ENCODE measurements around the gene DOK4. TPM values are rescaled to one million over a fixed set of nuclear protein-coding genes. Genes with fewer than 3 reads are reported as not detected.

Gene DOK4
- total RNA-seq, 4 donors from 2014 or later: 5.9 to 36.3 (median 12.9) TPM

DNA sequence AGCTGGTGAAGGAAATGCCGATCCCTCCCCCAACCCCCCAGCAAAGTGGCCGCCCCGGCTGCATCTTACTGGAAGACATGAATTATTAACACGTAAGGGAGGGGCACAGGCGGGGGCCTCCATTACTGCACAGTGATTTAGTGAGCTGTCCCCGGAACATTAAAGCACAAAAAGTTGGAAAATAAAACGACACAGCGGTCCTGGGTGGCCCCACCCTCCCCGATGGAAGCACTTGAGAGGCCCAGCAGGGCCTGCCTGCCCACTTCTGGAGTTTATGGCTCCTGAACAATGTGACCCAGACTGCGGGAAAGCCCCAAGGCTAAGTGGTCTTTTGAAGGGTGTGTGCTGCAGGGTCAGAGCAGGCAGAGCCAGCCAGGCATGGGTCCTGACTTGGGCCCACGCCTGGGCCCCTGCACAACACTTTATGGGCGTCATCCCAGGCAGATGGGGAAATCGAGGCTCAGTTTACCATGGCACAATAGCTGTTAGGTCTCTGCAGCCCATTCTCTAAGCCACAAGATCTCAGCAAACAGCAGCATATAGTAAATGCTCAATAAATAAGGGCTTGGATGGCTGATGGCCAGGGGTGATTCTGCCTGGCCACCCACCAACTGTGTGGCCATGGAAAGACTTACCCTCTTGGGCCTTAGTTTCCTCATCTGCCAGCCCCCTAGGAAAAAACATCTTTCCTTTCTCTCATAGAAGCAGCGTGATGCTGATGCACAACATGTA lies 27.2 kb upstream of the DOK4 start:
- DNase-seq (ENCODE audit: low spot score) (no peak), ATAC-seq (ENCODE audit: low FRiP score) (no peak)
- no peak for TF ChIP-seq CTCF (IDR thresholded peaks at IDR 0.05)

- ATAC-seq (ENCODE audit: low FRiP score): no peak
- DNase-seq (ENCODE audit: low spot score): no peak
- no peak for TF ChIP-seq CTCF (IDR thresholded peaks at IDR 0.05)
Observed at GRCh38 chr16:57512296-57513001, 26.2 kb upstream of the DOK4 start.

- TF ChIP-seq CTCF (IDR thresholded peaks at IDR 0.05): no peak
- ATAC-seq (ENCODE audit: low FRiP score) (no peak), DNase-seq (ENCODE audit: low spot score) (no peak)
Observed at GRCh38 chr16:57510016-57510871, 24.0 kb upstream of the DOK4 start.

DNA sequence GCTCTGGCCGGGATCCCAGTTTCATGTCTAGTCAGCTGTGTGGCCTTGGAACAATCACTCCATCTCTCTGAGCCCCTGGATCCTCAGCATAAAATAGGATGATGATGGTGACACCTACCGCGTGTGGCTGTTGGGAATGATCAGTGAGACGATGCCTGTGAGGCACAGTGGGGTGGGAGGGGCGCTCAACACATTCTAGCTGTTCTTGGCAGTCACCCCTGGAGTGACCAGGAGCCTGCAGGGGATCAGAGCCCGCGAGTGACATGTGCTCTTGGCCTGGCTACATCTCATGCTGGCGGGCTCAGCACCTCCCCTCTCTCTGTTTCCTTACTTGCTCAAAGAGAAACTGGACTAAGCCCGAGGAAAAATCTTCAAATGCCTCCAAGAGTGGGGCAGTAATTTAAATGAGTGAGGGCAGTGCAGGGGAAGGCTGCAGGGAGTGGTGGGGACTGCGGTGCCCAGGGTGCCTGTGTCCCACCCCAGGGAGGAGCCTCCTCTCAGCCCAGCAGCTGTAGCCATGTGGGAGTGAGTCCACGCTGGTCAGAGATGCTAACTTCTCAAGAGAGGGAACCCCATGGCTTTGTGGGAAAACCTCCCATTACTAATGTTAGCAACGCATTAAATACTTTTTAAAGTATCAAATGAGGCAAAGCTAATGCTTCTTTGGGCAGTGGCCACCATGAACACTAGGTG lies 23.1 kb upstream of the DOK4 start:
- DNase-seq (ENCODE audit: low spot score): no peak
- no peak for TF ChIP-seq CTCF (IDR thresholded peaks at IDR 0.05)
- ATAC-seq (ENCODE audit: low FRiP score): no peak

DNA sequence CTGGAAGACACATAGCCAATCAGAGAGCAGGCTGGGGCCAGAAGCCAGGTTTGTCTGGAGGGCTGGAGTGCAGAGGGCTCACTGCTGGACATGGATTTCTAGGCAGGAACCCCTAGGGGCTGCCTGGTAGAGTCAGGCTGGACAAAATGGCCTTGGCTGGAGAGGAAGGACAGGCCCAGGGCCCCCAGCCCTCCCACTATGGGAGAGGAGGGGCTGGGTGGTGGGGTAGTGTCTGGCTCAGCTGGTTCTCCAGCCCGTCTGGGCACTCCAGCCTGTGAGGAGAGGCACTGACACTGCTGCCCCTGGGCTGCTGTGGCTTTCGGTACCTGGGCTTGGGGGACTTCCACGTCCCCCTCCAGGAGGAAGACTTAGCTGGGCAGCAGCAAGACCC lies 21.7 kb upstream of the DOK4 start:
- no peak for DNase-seq (ENCODE audit: low spot score)
- ATAC-seq (ENCODE audit: low FRiP score): no peak

More for the DNA sequence above, 21.7 kb upstream of the DOK4 start:
- no peak for TF ChIP-seq CTCF (IDR thresholded peaks at IDR 0.05)
